A549 (cell line): Measurements from ENCODE around the gene IMMT. TPM values are rescaled to one million over a fixed set of nuclear protein-coding genes. Genes with fewer than 3 reads are reported as not detected.

Experiments used
- polyA plus RNA-seq, 4 experiments: library from polyadenylated mRNA; depleted of rRNA in 3 of 4; stranded (reverse); fragments of >200 nt; fragmentation: RNase III in 1 of 4; extraction: RNeasy Plus Mini Kit Qiagen cat#74134 plus additional on column Dnase treatment in 1 of 4; gene quantifications; 2 replicates in 3 of 4; 3 replicates in 1 of 4; pipeline ENCODE4 v1.2.3, GENCODE V29; 2011 to 2017
- small RNA-seq, 6 experiments: library from RNA; depleted of rRNA; stranded (forward); fragments of <200 nt; gene quantifications; one replicate each; pipeline ENCODE3, GENCODE V24; 2012

IMMT gene
- polyA plus RNA-seq, 2 of the 4 experiments (the other 2 are of a cell fraction), result 101 to 126 TPM

Small RNA genes within 50 kb of the gene (small RNA-seq; reads per million reads assigned to genes)
- gene MIR4779, result 0 to 2.7 (median 0.81) reads per million in 6 experiments
- 0 reads per million in 6 experiments for gene RF00019
- 25.5 to 124 (median 46.6) reads per million in 6 experiments for gene SNORD94

Other genes starting within 250 kb of the IMMT start
- gene POLR1A, start 89.6 kb downstream of the IMMT start, polyA plus RNA-seq (2011; rRNA removed), result 22.8 and 29.4 TPM in 2 replicates
- gene POLR1A, start 89.6 kb downstream of the IMMT start, polyA plus RNA-seq (2017; fragmentation: RNase III; extraction: RNeasy Plus Mini Kit Qiagen cat#74134 plus additional on column Dnase treatment), result 51.1 to 55.7 TPM (median 52.6 TPM) in 3 replicates
- 175 and 260 TPM in 2 replicates for gene PTCD3, start 89.2 kb downstream of the IMMT start, polyA plus RNA-seq (2011; rRNA removed)
- 181 to 226 TPM (median 200 TPM) in 3 replicates for gene PTCD3, start 89.2 kb downstream of the IMMT start, polyA plus RNA-seq (2017; fragmentation: RNase III; extraction: RNeasy Plus Mini Kit Qiagen cat#74134 plus additional on column Dnase treatment)
- gene MRPL35, start 4.0 kb upstream of the IMMT start, polyA plus RNA-seq (2011; rRNA removed), result 115 and 122 TPM in 2 replicates
- 68.6 to 78.6 TPM (median 70.5 TPM) in 3 replicates for gene MRPL35, start 4.0 kb upstream of the IMMT start, polyA plus RNA-seq (2017; fragmentation: RNase III; extraction: RNeasy Plus Mini Kit Qiagen cat#74134 plus additional on column Dnase treatment)
- 0.30 and 0.37 TPM in 2 replicates for gene REEP1, start 142.2 kb upstream of the IMMT start, polyA plus RNA-seq (2011; rRNA removed)
- 0.36 to 0.52 TPM (median 0.45 TPM) in 3 replicates for gene REEP1, start 142.2 kb upstream of the IMMT start, polyA plus RNA-seq (2017; fragmentation: RNase III; extraction: RNeasy Plus Mini Kit Qiagen cat#74134 plus additional on column Dnase treatment)
- 53.7 and 57.0 TPM in 2 replicates for gene KDM3A, start 245.9 kb upstream of the IMMT start, polyA plus RNA-seq (2011; rRNA removed)
- gene KDM3A, start 245.9 kb upstream of the IMMT start, polyA plus RNA-seq (2017; fragmentation: RNase III; extraction: RNeasy Plus Mini Kit Qiagen cat#74134 plus additional on column Dnase treatment), result 21.2 to 22.9 TPM (median 21.2 TPM) in 3 replicates